ENCODE data around the gene BST1.
A peak's percentile ranks its signal among the peaks of the same experiment; 100 is the strongest.

The BST1 gene

GRCh38 chr4:15676899-15677298 is 26.0 kb upstream of the BST1 start:
- no peak for DNase-seq

GRCh38 chr4:15677507-15677988 is 25.3 kb upstream of the BST1 start:
- no peak for DNase-seq

- DNase-seq: no peak
Observed at GRCh38 chr4:15681067-15681371, 21.8 kb upstream of the BST1 start.

GRCh38 chr4:15681372-15682241 is 21.3 kb upstream of the BST1 start, which contains the start of gene FAM200B:
Gene FAM200B (plus strand): TSS chr4:15681827. CDS start chr4:15686978, 5,151 bp downstream.
- DNase-seq: peak; percentile 59

GRCh38 chr4:15682242-15683142 is 20.4 kb upstream of the BST1 start:
- no peak for DNase-seq

GRCh38 chr4:15683143-15683495 is 19.7 kb upstream of the BST1 start:
- no peak for DNase-seq

- no peak for DNase-seq
Observed at GRCh38 chr4:15684498-15684897, 18.4 kb upstream of the BST1 start.

- DNase-seq: no peak
Observed at GRCh38 chr4:15688051-15688450, 14.8 kb upstream of the BST1 start.

- no peak for DNase-seq
Observed at GRCh38 chr4:15689540-15689939, 13.3 kb upstream of the BST1 start.

GRCh38 chr4:15690020-15690809 is 12.7 kb upstream of the BST1 start:
- no peak for DNase-seq

GRCh38 chr4:15691346-15692135 is 11.3 kb upstream of the BST1 start:
- DNase-seq: no peak

GRCh38 chr4:15692602-15693001 is 10.3 kb upstream of the BST1 start:
- no peak for DNase-seq

GRCh38 chr4:15694431-15694830 is 8.4 kb upstream of the BST1 start:
- DNase-seq: no peak

- no peak for DNase-seq
Observed at GRCh38 chr4:15695240-15695699, 7.6 kb upstream of the BST1 start.

GRCh38 chr4:15695729-15696128 is 7.1 kb upstream of the BST1 start:
- no peak for DNase-seq

GRCh38 chr4:15696866-15697265 is 6.0 kb upstream of the BST1 start:
- DNase-seq: no peak

- no peak for DNase-seq
Observed at GRCh38 chr4:15703439-15703838, 574 bp downstream of the BST1 start.

GRCh38 chr4:15704129-15704528 is 1.3 kb downstream of the BST1 start:
- DNase-seq: no peak

GRCh38 chr4:15706646-15707362 is 3.9 kb downstream of the BST1 start:
- no peak for DNase-seq

GRCh38 chr4:15707363-15707715 is 4.5 kb downstream of the BST1 start:
- no peak for DNase-seq

- no peak for DNase-seq
Observed at GRCh38 chr4:15711762-15712161, 8.9 kb downstream of the BST1 start.

- no peak for DNase-seq
Observed at GRCh38 chr4:15712214-15712613, 9.3 kb downstream of the BST1 start.
